HepG2 (cell line): Measurements from ENCODE around the gene AQP5.

Experiments
- EZH2 ChIP-seq: conservative IDR thresholded peaks from 2 replicates; pipeline ENCODE4 v1.6.1; 2012; ENCODE audit warnings: mild to moderate bottlenecking, low read depth, low read length, moderate library complexity
- MXI1 ChIP-seq: IDR thresholded peaks from 3 replicates; pipeline ENCODE4 v1.6.1; 2012; ENCODE audit warnings: low read depth, low read length, inconsistent platforms, borderline replicate concordance
- MZF1 ChIP-seq: sonication (generic); formaldehyde crosslinking; IDR thresholded peaks from 2 replicates; pipeline ENCODE4 v1.8.1; 2023; ENCODE audit warnings: mild to moderate bottlenecking, missing genetic modification reagents, borderline replicate concordance
- THAP8 ChIP-seq: sonication (generic); formaldehyde crosslinking; IDR thresholded peaks from 2 replicates; pipeline ENCODE4 v1.5.1; 2020; ENCODE audit warnings: missing genetic modification reagents, mild to moderate bottlenecking, borderline replicate concordance
- ZFX ChIP-seq: sonication (generic); formaldehyde crosslinking; IDR thresholded peaks from 2 replicates; pipeline ENCODE4 v1.4.0; 2020; ENCODE audit warnings: mild to moderate bottlenecking, low read depth, missing genetic modification reagents, moderate library complexity
- ZNF264 ChIP-seq: sonication (generic); formaldehyde crosslinking; IDR thresholded peaks from 2 replicates; pipeline ENCODE4 v1.4.0; 2020; ENCODE audit warnings: missing genetic modification reagents

DNA sequence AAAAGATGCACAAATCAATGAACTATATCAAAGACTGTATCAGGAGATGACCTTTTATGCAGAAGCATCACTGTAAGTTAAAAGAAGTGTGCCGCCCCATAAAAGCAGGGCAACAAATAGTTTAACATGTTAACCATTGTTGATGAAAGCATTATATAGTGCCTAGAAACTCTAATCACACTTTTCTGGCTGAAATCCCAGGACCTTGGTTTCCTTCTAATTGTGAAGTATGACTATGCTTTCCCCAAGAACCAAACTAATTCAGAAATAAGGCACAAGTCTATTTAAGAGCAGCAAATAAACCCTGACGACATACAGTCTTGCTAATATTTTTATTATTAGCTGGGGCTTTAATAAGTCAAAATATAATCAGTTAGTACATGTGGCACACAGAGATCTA lies 41.9 kb downstream of the AQP5 start:
- TF ChIP-seq EZH2 (no peak), MZF1 (CRISPR knock-in tag) (no peak), ZNF264 (CRISPR knock-in tag) (no peak), ZFX (CRISPR knock-in tag) (no peak), THAP8 (no peak), MXI1 (no peak)
